Neutrophil (primary cell): ENCODE measurements around the gene FAM210B.
A peak's percentile ranks its signal among the peaks of the same experiment; 100 is the strongest.
"Not testable (repeated sequence)": the region's sequence is repeated elsewhere in the genome, so short reads cannot be mapped to it uniquely, and the experiment has no call there.

Experiments used
- H3K27ac ChIP-seq: fragments of 200-600 bp; sonication (generic); 2 replicates; pipeline ENCODE4 v1.5.1; 2016; ENCODE audit warnings: mild to moderate bottlenecking, moderate library complexity
- H3K27me3 ChIP-seq: fragments of 200-600 bp; sonication (generic); 2 replicates; pipeline ENCODE4 v1.6.0; 2016; ENCODE audit warnings: mild to moderate bottlenecking
- H3K36me3 ChIP-seq: fragments of 200-600 bp; sonication (generic); 2 replicates; pipeline ENCODE4 v1.5.1; 2017
- H3K4me1 ChIP-seq, 2 experiments: fragments of 200-600 bp in 1 of 2; sonication (generic) in 1 of 2; 1 replicate in 1 of 2; 2 replicates in 1 of 2; pipeline versions ENCODE4 v1.5.1 to v1.6.1; 2013 to 2016; ENCODE audit warnings: low read depth in 1 of 2, low read length in 1 of 2, mild to moderate bottlenecking in 1 of 2, moderate library complexity in 1 of 2; ENCODE audit not compliant: control insufficient read depth in 1 of 2, insufficient read depth in 1 of 2
- H3K4me3 ChIP-seq, 2 experiments: fragments of 200-600 bp in 1 of 2; sonication (generic) in 1 of 2; 1 replicate in 1 of 2; 2 replicates in 1 of 2; pipeline ENCODE4 v1.5.1; 2013 to 2016; ENCODE audit warnings: low read depth in 1 of 2, low read length in 1 of 2, mild to moderate bottlenecking in 1 of 2, moderate library complexity in 1 of 2
- H3K9me3 ChIP-seq: fragments of 200-600 bp; sonication (generic); 2 replicates; pipeline ENCODE4 v1.5.1; 2016
- TF ChIP-seq, protein P1 (sequence below): fragments of 200-600 bp; sonication (generic); IDR thresholded peaks from 2 replicates; pipeline ENCODE4 v1.5.1; 2016; ENCODE audit warnings: antibody characterized with exemption

The FAM210B gene

DNA sequence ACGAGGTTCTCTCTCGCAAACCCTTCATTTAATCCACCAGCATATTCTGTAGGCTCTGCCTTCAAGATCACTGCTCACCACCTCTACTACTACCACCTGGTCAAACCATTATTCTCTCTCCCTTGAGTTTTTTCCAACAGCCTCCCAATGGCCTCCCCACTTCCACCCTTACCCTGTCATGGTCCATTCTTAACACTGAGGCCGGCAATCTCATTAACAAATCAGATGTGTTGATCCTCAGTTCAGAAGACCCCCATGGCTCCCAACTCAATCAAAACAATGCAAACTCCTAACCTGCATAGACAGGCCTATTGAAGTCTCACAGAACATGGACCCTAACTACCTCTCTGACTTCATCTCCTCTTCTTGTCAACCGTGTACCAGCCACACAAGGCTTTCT is 31.0 kb downstream of the FAM210B start:
- TF ChIP-seq, protein P1, sequence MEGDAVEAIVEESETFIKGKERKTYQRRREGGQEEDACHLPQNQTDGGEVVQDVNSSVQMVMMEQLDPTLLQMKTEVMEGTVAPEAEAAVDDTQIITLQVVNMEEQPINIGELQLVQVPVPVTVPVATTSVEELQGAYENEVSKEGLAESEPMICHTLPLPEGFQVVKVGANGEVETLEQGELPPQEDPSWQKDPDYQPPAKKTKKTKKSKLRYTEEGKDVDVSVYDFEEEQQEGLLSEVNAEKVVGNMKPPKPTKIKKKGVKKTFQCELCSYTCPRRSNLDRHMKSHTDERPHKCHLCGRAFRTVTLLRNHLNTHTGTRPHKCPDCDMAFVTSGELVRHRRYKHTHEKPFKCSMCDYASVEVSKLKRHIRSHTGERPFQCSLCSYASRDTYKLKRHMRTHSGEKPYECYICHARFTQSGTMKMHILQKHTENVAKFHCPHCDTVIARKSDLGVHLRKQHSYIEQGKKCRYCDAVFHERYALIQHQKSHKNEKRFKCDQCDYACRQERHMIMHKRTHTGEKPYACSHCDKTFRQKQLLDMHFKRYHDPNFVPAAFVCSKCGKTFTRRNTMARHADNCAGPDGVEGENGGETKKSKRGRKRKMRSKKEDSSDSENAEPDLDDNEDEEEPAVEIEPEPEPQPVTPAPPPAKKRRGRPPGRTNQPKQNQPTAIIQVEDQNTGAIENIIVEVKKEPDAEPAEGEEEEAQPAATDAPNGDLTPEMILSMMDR = no peak
- Histone ChIP-seq H3K36me3 (peaks cover 16% of the 10 kb centered on the region), H3K27ac (no peak overlapping the region), H3K4me1 (peaks cover 25 to 26% of the 10 kb centered on the region in 2 experiments), H3K4me3 (no peak overlapping the region), H3K9me3 (no peaks in the 10 kb centered on the region), H3K27me3 (no peaks in the 10 kb centered on the region)

- not testable (repeated sequence) for H3K27ac ChIP-seq, H3K4me3 ChIP-seq, H3K9me3 ChIP-seq, H3K27me3 ChIP-seq
- peaks cover 14% of the 10 kb centered on the region for H3K36me3 ChIP-seq
- H3K4me1 ChIP-seq = peaks cover 25 to 26% of the 10 kb centered on the region in 2 experiments
Measured at GRCh38 chr20:56390396-56390795, 31.6 kb downstream of the FAM210B start.

DNA sequence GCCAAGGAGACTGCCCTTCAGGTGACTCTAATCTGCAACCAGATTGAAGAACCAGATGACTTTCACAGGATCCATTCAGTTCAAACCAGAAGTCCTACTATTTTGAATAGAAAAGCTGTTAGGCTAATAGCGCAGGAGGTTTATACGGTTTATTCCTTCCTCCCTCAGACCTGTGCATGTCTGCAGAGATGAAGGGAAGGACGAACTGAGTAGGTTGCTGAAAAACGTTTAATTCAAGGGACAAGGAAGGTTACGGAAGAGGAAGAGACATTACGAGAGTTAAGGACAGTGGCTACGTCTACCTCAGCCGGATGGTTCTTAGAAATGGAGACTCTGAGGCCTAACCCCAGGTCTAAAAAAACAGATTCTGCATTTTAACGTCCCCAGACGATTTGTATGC is 32.3 kb downstream of the FAM210B start:
- no peaks in the 10 kb centered on the region for H3K27me3 ChIP-seq
- TF ChIP-seq, protein P1 = no peak
- H3K9me3 ChIP-seq = no peaks in the 10 kb centered on the region
- H3K36me3 ChIP-seq = peaks cover 14% of the 10 kb centered on the region
- peak overlapping the region; percentile 69 to 95 for H3K4me3 ChIP-seq
- peak overlapping the region; percentile 93 for H3K27ac ChIP-seq
- H3K4me1 ChIP-seq = peaks cover 25 to 26% of the 10 kb centered on the region in 2 experiments

DNA sequence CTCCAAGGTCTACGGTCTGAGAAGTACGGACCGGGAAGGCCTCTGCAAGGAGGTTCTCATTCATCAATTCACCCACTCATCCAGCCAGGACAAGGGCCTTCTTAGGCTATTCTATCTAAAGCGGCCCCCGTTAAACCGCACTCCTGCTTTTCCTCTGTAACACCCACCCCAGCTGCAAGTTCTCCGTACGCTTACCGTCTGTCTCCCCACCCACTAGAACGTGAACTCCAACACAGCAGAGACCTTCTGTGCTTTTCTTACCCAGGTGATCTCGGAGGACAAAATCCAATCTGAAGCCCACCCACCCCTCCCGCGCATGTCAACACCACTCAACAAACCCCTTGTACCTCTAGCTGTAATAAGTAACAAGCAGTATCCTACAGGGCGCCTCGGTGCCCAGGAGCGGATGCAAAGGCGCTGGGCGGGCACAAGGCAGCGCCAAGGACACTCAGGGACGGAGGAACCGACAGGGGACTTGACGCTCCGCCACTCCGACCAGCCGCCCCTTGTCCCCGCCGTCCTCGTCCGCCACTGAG is 32.9 kb downstream of the FAM210B start:
- peak overlapping the region; percentile 93 for H3K27ac ChIP-seq
- H3K4me3 ChIP-seq = peak overlapping the region; percentile 69 to 95
- no peaks in the 10 kb centered on the region for H3K9me3 ChIP-seq
- peaks cover 15% of the 10 kb centered on the region for H3K36me3 ChIP-seq
- no peaks in the 10 kb centered on the region for H3K27me3 ChIP-seq
- peaks cover 25 to 26% of the 10 kb centered on the region in 2 experiments for H3K4me1 ChIP-seq
- TF ChIP-seq, protein P1 = no peak

DNA sequence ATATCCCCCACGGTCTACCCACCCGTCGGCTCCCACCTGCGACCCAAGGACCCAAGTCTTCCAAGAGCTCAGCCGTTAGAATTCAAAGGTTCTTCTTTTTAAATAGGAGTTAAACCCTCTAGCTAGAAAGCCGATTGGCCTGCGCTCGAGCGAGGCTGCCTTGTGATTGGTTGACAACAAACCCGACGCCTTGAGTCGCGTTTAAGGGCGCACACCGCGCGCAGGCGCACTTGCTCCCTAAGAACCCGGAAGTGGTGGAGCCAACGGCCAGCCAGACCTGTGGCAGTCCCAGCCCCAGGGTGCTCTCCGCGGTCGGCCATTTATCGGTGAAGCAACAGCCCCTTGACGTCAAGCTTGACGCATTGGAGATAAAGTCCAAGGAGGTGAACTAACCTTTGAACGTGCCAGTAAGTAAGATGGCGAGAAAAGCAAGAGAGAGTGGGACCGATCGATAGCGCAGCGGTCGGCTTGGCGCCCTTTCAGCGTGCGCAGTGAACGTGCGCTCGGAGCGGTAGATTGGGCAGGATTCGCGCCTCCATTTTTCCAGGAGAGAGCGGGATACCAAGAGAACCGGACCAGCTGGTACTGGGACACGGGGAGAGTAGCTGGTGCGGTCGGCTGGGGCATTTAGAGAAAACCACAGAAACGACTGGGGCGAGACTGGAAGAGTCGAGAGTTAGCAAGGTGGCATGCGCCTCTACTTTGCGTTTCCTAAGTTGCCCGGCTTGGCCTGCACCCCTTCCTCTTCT is 33.5 kb downstream of the FAM210B start, which contains the start of the genes AURKA and CSTF1:
AURKA (minus strand) TSS at position 84 of the 749 bp plus-strand sequence. CDS start 4,018 bp downstream, outside the sequence.
CSTF1 (plus strand) TSS at position 514 of the 749 bp plus-strand sequence. CDS start 2,908 bp downstream, outside the sequence.
- Histone ChIP-seq H3K27me3 (no peaks in the 10 kb centered on the region), H3K4me3 (peak within 1 kb of the TSS; percentile 69 to 95), H3K36me3 (peaks cover 22% of the 10 kb centered on the region), H3K4me1 (peaks cover 25 to 26% of the 10 kb centered on the region in 2 experiments), H3K27ac (peak within 1 kb of the TSS; percentile 93), H3K9me3 (no peaks in the 10 kb centered on the region)
- TF ChIP-seq, protein P1 = peak; percentile 1

DNA sequence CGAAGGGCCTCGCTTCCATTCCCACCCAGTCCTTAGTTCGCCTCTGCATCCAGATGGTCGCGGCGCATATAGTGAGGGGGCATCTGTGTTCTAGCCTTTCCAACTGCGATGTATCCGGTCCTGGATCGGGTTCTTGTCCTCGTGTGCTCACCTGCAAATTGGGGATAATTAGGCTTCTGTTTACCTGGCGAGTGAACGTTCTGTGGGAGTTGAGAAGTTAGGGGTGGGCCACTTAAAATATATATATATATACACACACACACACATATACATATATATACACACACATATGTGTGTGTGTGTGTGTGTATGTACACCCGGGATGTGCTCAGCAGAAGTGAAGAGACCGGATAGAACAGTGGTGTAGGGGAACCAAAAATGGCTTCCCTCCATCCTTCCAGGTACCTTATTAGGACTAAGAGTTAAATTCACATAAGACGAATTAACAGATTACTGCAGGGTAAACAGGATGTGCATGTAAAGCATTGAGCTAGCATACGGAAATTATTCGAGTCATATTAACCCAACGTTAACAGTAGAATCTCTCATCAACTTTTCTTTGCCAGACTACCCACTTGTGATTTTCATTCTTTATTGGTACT is 34.2 kb downstream of the FAM210B start:
- TF ChIP-seq, protein P1 = no peak
- Histone ChIP-seq H3K27ac (peak overlapping the region; percentile 93), H3K4me3 (peak overlapping the region; percentile 69 to 95), H3K36me3 (peaks cover 28% of the 10 kb centered on the region), H3K9me3 (no peaks in the 10 kb centered on the region), H3K27me3 (no peaks in the 10 kb centered on the region), H3K4me1 (peaks cover 25 to 26% of the 10 kb centered on the region in 2 experiments)
